GM23338 (cell line): ENCODE data around the gene PRDM1. TPM values are rescaled to one million over a fixed set of nuclear protein-coding genes. Genes with fewer than 3 reads are reported as not detected.

Source experiments
- ATAC-seq: fragments of 200-7000 bp; cut with Tn5 transposase; 3 replicates; pipeline ENCODE4 v1.9.1; 2020
- DNase-seq: peaks from one replicate; pipeline ENCODE4 v3.0.0-alpha.2; 2015; ENCODE audit warnings: low spot score
- H2AFZ ChIP-seq: fragments of 200-600 bp; sonication (generic); 2 replicates; pipeline ENCODE4 v1.8.0; 2016; ENCODE audit warnings: antibody characterized with exemption, mild to moderate bottlenecking, moderate library complexity
- H3F3A ChIP-seq: fragments of 200-600 bp; sonication (generic); replicated peaks from 2 replicates; pipeline ENCODE4 v1.8.0; 2017; ENCODE audit warnings: antibody characterized with exemption, mixed run types, low read depth
- H3K27ac ChIP-seq: fragments of 200-600 bp; sonication (generic); 2 replicates; pipeline ENCODE4 v1.6.1; 2016; ENCODE audit warnings: low read depth
- H3K27me3 ChIP-seq: fragments of 200-600 bp; sonication (generic); 2 replicates; pipeline ENCODE4 v1.8.0; 2016; ENCODE audit warnings: mild to moderate bottlenecking, mixed run types, moderate library complexity; ENCODE audit not compliant: insufficient read depth
- H3K36me3 ChIP-seq: fragments of 200-600 bp; sonication (generic); 2 replicates; pipeline ENCODE4 v1.8.0; 2016; ENCODE audit warnings: mild to moderate bottlenecking; ENCODE audit not compliant: insufficient read depth
- H3K4me1 ChIP-seq: fragments of 200-600 bp; sonication (generic); 2 replicates; pipeline ENCODE4 v1.8.0; 2016; ENCODE audit warnings: mild to moderate bottlenecking, moderate library complexity; ENCODE audit not compliant: insufficient read depth
- H3K4me2 ChIP-seq: fragments of 200-600 bp; sonication (generic); 2 replicates; pipeline ENCODE4 v1.7.1; 2017; ENCODE audit warnings: mixed run types
- H3K4me3 ChIP-seq: fragments of 200-600 bp; sonication (generic); 2 replicates; pipeline ENCODE4 v1.6.1; 2016; ENCODE audit warnings: mixed run types
- H3K79me2 ChIP-seq: fragments of 200-600 bp; sonication (generic); replicated peaks from 2 replicates; pipeline ENCODE4 v1.8.0; 2017; ENCODE audit warnings: mild to moderate bottlenecking; ENCODE audit not compliant: insufficient read depth
- H3K9me2 ChIP-seq: fragments of 200-600 bp; sonication (generic); 2 replicates; pipeline ENCODE4 v1.8.0; 2017; ENCODE audit not compliant: insufficient read depth
- H4K20me1 ChIP-seq: fragments of 200-600 bp; sonication (generic); replicated peaks from 2 replicates; pipeline ENCODE4 v1.8.0; 2017; ENCODE audit warnings: mild to moderate bottlenecking; ENCODE audit not compliant: insufficient read depth
- H3K27ac Mint-ChIP-seq: 2 replicates; pipeline ENCODE4 v1.8.0; 2020; ENCODE audit warnings: inconsistent platforms, mild to moderate bottlenecking, moderate library complexity, mixed read lengths
- H3K27me3 Mint-ChIP-seq: 3 replicates; pipeline ENCODE4 v1.8.0; 2022; ENCODE audit warnings: low read depth, mild to moderate bottlenecking, moderate library complexity, mixed read lengths, inconsistent platforms; ENCODE audit not compliant: insufficient read depth, poor library complexity
- H3K36me3 Mint-ChIP-seq: 3 replicates; pipeline ENCODE4 v1.8.0; 2021; ENCODE audit warnings: low read depth, mild to moderate bottlenecking, inconsistent platforms, moderate library complexity, mixed read lengths
- H3K4me1 Mint-ChIP-seq: 3 replicates; pipeline ENCODE4 v1.8.0; 2020; ENCODE audit warnings: mild to moderate bottlenecking, inconsistent platforms, mixed read lengths
- H3K4me3 Mint-ChIP-seq: 3 replicates; pipeline ENCODE4 v1.8.0; 2021; ENCODE audit warnings: moderate library complexity, mild to moderate bottlenecking, inconsistent platforms, mixed read lengths
- H3K9me3 Mint-ChIP-seq: 3 replicates; pipeline ENCODE4 v1.8.0; 2020; ENCODE audit warnings: moderate library complexity, mild to moderate bottlenecking, inconsistent platforms, mixed read lengths
- CREB1 ChIP-seq: fragments of 250-450 bp; sonication (Bioruptor Pico); IDR thresholded peaks from 2 replicates; pipeline ENCODE4 v1.5.0; 2020; ENCODE audit warnings: low read depth, mild to moderate bottlenecking, moderate library complexity
- EZH2 ChIP-seq: fragments of 200-600 bp; sonication (generic); IDR thresholded peaks from one replicate; pipeline ENCODE4 v1.8.0; 2017; ENCODE audit warnings: antibody characterized with exemption, mild to moderate bottlenecking, low read depth; ENCODE audit not compliant: unreplicated experiment
- EZH2phosphoT487 ChIP-seq: fragments of 200-600 bp; sonication (generic); IDR thresholded peaks from one replicate; pipeline ENCODE4 v1.8.1; 2018; ENCODE audit warnings: antibody characterized with exemption; ENCODE audit not compliant: unreplicated experiment
- JUNB ChIP-seq: IDR thresholded peaks from one replicate; pipeline ENCODE4 v1.6.1; 2016; ENCODE audit warnings: antibody characterized with exemption; ENCODE audit not compliant: unreplicated experiment
- NANOG ChIP-seq: IDR thresholded peaks from 2 replicates; pipeline ENCODE4 v1.6.1; 2016; ENCODE audit warnings: antibody characterized with exemption, borderline replicate concordance
- POLR2AphosphoS5 ChIP-seq: IDR thresholded peaks from 2 replicates; pipeline ENCODE4 v1.6.1; 2016; ENCODE audit warnings: antibody characterized with exemption, low read depth
- STAT1 ChIP-seq: IDR thresholded peaks from one replicate; pipeline ENCODE4 v1.6.1; 2016; ENCODE audit warnings: antibody characterized with exemption; ENCODE audit not compliant: unreplicated experiment
- ZNF114 ChIP-seq: fragments of 250-450 bp; sonication (Bioruptor Pico); IDR thresholded peaks from 2 replicates; pipeline ENCODE4 v1.5.0; 2020; ENCODE audit warnings: mild to moderate bottlenecking, moderate library complexity
- ZNF331 ChIP-seq: fragments of 250-450 bp; sonication (Bioruptor Pico); IDR thresholded peaks from 2 replicates; pipeline ENCODE4 v1.5.0; 2020; ENCODE audit warnings: low read depth, mild to moderate bottlenecking, moderate library complexity
- polyA plus RNA-seq: library from polyadenylated mRNA; unstranded; fragments of >200 nt; fragmentation: Nextera tagmentation; extraction: Ambion mirVana; gene quantifications from 2 replicates; pipeline ENCODE4 v1.2.1, GENCODE V29; 2016
- total RNA-seq: library from RNA; depleted of rRNA; stranded (reverse); fragments of >200 nt; shearing (Covaris generic); gene quantifications from 2 replicates; pipeline ENCODE4 v1.2.3, GENCODE V29; 2014
- TF ChIP-seq, protein P1 (sequence below): IDR thresholded peaks from 2 replicates; pipeline ENCODE4 v1.6.1; 2016; ENCODE audit warnings: antibody characterized with exemption
- TF ChIP-seq, protein P2 (sequence below), 2 experiments: fragments of 200-600 bp in 1 of 2; sonication (generic) in 1 of 2; conservative IDR thresholded peaks; 2 replicates each; pipeline versions ENCODE4 v1.5.1 to v1.6.1; 2016 to 2017; ENCODE audit warnings: antibody characterized with exemption in 2 of 2, low read depth in 2 of 2, mild to moderate bottlenecking in 2 of 2, moderate library complexity in 1 of 2
- TF ChIP-seq, protein P3 (sequence below): IDR thresholded peaks from one replicate; pipeline ENCODE4 v1.6.1; 2018; ENCODE audit warnings: antibody characterized with exemption; ENCODE audit not compliant: unreplicated experiment
- TF ChIP-seq, protein P4 (sequence below): fragments of 250-450 bp; sonication (Bioruptor Pico); IDR thresholded peaks from 2 replicates; pipeline ENCODE4 v1.5.0; 2020; ENCODE audit warnings: mild to moderate bottlenecking, moderate library complexity

The PRDM1 gene
- total and polyA plus RNA-seq, 2 experiments from 2014 or later = 0.65 to 0.73 TPM

DNA sequence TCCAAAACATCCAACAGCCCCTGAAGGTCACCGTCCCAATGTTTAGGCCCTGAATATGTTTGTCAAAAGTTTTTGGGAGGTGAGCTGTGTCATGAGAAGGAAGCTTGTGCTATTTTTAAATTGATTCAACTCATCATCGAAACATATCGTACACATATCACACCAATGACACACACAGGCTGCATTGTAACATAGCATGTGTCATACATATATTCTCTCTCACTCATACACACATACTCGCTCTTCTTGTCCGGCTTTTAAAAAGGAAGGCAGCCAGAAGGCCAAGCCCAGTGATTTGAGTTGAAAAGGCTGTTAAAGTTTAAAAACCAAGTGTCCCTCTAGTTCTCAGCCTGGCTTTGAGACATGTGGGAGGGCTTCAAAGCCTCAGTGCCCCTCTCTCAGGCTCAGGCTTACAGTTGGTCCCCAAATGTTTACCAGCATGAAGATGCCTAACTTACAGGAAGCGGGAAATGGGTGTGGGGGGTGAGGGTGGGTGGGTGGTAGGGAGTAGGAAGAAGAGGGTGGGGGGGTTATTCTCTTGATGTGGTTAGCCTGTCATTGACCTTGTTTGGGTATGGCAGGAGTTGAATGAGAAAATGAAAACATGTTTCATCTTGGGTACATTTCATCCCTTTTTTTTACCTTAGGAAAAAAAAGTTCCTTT is 3.3 kb upstream of the PRDM1 start:
- Mint-ChIP-seq H3K4me3 (no peak overlapping the region), H3K27me3 (peaks cover 30% of the 10 kb centered on the region), H3K9me3 (no peaks in the 10 kb centered on the region), H3K36me3 (no peaks in the 10 kb centered on the region), H3K27ac (no peak overlapping the region), H3K4me1 (peaks cover 31% of the 10 kb centered on the region)
- H3K79me2 ChIP-seq = no peaks in the 10 kb centered on the region
- no peak overlapping the region for H3K27ac ChIP-seq
- TF ChIP-seq, protein P1, sequence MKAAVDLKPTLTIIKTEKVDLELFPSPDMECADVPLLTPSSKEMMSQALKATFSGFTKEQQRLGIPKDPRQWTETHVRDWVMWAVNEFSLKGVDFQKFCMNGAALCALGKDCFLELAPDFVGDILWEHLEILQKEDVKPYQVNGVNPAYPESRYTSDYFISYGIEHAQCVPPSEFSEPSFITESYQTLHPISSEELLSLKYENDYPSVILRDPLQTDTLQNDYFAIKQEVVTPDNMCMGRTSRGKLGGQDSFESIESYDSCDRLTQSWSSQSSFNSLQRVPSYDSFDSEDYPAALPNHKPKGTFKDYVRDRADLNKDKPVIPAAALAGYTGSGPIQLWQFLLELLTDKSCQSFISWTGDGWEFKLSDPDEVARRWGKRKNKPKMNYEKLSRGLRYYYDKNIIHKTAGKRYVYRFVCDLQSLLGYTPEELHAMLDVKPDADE = no peak
- TF ChIP-seq ZNF114 (no peak), EZH2 (no peak), STAT1 (no peak), ZNF331 (CRISPR knock-in tag) (no peak), EZH2phosphoT487 (no peak), NANOG (no peak), CREB1 (CRISPR knock-in tag) (no peak), POLR2AphosphoS5 (no peak), JUNB (no peak)
- TF ChIP-seq, protein P2, sequence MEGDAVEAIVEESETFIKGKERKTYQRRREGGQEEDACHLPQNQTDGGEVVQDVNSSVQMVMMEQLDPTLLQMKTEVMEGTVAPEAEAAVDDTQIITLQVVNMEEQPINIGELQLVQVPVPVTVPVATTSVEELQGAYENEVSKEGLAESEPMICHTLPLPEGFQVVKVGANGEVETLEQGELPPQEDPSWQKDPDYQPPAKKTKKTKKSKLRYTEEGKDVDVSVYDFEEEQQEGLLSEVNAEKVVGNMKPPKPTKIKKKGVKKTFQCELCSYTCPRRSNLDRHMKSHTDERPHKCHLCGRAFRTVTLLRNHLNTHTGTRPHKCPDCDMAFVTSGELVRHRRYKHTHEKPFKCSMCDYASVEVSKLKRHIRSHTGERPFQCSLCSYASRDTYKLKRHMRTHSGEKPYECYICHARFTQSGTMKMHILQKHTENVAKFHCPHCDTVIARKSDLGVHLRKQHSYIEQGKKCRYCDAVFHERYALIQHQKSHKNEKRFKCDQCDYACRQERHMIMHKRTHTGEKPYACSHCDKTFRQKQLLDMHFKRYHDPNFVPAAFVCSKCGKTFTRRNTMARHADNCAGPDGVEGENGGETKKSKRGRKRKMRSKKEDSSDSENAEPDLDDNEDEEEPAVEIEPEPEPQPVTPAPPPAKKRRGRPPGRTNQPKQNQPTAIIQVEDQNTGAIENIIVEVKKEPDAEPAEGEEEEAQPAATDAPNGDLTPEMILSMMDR (conservative IDR thresholded peaks at IDR 0.05; ENCODE audit: low read depth in 2 of 2) = no peak
- TF ChIP-seq, protein P3, sequence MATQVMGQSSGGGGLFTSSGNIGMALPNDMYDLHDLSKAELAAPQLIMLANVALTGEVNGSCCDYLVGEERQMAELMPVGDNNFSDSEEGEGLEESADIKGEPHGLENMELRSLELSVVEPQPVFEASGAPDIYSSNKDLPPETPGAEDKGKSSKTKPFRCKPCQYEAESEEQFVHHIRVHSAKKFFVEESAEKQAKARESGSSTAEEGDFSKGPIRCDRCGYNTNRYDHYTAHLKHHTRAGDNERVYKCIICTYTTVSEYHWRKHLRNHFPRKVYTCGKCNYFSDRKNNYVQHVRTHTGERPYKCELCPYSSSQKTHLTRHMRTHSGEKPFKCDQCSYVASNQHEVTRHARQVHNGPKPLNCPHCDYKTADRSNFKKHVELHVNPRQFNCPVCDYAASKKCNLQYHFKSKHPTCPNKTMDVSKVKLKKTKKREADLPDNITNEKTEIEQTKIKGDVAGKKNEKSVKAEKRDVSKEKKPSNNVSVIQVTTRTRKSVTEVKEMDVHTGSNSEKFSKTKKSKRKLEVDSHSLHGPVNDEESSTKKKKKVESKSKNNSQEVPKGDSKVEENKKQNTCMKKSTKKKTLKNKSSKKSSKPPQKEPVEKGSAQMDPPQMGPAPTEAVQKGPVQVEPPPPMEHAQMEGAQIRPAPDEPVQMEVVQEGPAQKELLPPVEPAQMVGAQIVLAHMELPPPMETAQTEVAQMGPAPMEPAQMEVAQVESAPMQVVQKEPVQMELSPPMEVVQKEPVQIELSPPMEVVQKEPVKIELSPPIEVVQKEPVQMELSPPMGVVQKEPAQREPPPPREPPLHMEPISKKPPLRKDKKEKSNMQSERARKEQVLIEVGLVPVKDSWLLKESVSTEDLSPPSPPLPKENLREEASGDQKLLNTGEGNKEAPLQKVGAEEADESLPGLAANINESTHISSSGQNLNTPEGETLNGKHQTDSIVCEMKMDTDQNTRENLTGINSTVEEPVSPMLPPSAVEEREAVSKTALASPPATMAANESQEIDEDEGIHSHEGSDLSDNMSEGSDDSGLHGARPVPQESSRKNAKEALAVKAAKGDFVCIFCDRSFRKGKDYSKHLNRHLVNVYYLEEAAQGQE = no peak
- TF ChIP-seq, protein P4, sequence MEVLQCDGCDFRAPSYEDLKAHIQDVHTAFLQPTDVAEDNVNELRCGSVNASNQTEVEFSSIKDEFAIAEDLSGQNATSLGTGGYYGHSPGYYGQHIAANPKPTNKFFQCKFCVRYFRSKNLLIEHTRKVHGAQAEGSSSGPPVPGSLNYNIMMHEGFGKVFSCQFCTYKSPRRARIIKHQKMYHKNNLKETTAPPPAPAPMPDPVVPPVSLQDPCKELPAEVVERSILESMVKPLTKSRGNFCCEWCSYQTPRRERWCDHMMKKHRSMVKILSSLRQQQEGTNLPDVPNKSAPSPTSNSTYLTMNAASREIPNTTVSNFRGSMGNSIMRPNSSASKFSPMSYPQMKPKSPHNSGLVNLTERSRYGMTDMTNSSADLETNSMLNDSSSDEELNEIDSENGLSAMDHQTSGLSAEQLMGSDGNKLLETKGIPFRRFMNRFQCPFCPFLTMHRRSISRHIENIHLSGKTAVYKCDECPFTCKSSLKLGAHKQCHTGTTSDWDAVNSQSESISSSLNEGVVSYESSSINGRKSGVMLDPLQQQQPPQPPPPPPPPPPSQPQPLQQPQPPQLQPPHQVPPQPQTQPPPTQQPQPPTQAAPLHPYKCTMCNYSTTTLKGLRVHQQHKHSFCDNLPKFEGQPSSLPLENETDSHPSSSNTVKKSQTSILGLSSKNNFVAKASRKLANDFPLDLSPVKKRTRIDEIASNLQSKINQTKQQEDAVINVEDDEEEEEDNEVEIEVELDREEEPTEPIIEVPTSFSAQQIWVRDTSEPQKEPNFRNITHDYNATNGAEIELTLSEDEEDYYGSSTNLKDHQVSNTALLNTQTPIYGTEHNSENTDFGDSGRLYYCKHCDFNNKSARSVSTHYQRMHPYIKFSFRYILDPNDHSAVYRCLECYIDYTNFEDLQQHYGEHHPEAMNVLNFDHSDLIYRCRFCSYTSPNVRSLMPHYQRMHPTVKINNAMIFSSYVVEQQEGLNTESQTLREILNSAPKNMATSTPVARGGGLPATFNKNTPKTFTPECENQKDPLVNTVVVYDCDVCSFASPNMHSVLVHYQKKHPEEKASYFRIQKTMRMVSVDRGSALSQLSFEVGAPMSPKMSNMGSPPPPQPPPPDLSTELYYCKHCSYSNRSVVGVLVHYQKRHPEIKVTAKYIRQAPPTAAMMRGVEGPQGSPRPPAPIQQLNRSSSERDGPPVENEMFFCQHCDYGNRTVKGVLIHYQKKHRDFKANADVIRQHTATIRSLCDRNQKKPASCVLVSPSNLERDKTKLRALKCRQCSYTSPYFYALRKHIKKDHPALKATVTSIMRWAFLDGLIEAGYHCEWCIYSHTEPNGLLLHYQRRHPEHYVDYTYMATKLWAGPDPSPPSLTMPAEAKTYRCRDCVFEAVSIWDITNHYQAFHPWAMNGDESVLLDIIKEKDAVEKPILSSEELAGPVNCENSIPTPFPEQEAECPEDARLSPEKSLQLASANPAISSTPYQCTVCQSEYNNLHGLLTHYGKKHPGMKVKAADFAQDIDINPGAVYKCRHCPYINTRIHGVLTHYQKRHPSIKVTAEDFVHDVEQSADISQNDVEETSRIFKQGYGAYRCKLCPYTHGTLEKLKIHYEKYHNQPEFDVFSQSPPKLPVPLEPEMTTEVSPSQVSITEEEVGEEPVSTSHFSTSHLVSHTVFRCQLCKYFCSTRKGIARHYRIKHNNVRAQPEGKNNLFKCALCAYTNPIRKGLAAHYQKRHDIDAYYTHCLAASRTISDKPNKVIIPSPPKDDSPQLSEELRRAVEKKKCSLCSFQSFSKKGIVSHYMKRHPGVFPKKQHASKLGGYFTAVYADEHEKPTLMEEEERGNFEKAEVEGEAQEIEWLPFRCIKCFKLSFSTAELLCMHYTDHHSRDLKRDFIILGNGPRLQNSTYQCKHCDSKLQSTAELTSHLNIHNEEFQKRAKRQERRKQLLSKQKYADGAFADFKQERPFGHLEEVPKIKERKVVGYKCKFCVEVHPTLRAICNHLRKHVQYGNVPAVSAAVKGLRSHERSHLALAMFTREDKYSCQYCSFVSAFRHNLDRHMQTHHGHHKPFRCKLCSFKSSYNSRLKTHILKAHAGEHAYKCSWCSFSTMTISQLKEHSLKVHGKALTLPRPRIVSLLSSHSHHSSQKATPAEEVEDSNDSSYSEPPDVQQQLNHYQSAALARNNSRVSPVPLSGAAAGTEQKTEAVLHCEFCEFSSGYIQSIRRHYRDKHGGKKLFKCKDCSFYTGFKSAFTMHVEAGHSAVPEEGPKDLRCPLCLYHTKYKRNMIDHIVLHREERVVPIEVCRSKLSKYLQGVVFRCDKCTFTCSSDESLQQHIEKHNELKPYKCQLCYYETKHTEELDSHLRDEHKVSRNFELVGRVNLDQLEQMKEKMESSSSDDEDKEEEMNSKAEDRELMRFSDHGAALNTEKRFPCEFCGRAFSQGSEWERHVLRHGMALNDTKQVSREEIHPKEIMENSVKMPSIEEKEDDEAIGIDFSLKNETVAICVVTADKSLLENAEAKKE (CRISPR knock-in tag) = no peak
- H3K9me2 ChIP-seq = no peaks in the 10 kb centered on the region
- H3K4me2 ChIP-seq = no peak overlapping the region
- peaks cover 22% of the 10 kb centered on the region for H3K4me1 ChIP-seq
- peaks cover 27% of the 10 kb centered on the region for H3K27me3 ChIP-seq
- H3F3A ChIP-seq = no peaks in the 10 kb centered on the region
- H2AFZ ChIP-seq = no peak overlapping the region
- no peak for DNase-seq
- ATAC-seq = no peak
- no peaks in the 10 kb centered on the region for H3K36me3 ChIP-seq
- H3K4me3 ChIP-seq = no peak overlapping the region
- H4K20me1 ChIP-seq = no peaks in the 10 kb centered on the region
